ENCODE data around the gene ELMOD1. TPM values are rescaled to one million over a fixed set of nuclear protein-coding genes. Genes with fewer than 3 reads are reported as not detected.

The ELMOD1 gene
- total and polyA plus RNA-seq, 10 of the 15 experiments (the other 5 are each of a cell fraction or from before 2014, with no cell fraction given), result not detected

DNA sequence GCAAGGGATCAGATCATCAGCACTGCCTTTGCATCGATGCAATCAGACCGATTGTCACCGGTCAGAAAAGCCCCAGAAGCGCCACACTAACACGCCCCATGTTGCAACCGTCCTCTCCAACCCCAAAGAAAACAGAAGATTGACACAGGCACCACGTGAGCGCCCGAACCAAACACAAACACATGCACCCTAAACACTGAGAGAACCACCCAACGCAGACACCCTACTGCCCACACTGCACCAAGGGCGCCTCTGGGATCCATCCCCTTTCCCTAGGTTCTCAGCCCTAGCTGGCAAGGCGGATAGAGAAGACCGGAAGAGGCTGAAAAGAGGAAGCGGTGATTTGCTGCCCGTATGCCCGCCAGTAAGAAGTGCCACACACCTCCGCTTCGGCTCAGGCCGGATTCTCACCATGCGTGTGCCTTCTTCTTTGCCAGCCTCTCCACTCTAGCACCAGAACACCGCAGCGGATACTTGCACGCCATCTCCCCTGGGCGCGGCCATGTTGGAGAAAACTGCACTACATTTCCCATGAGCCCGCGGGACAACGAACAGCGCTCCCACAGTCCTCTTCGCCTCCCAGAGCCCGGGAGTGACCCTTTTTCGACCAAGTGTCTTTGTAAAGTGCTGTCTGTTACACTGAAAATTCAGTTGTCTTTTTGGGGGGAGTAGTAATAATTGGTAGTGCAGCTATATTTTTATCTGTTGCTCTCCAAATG is 25.6 kb upstream of the ELMOD1 start, which contains the start of gene ALKBH8 (continued):
- TF ChIP-seq, protein P1, sequence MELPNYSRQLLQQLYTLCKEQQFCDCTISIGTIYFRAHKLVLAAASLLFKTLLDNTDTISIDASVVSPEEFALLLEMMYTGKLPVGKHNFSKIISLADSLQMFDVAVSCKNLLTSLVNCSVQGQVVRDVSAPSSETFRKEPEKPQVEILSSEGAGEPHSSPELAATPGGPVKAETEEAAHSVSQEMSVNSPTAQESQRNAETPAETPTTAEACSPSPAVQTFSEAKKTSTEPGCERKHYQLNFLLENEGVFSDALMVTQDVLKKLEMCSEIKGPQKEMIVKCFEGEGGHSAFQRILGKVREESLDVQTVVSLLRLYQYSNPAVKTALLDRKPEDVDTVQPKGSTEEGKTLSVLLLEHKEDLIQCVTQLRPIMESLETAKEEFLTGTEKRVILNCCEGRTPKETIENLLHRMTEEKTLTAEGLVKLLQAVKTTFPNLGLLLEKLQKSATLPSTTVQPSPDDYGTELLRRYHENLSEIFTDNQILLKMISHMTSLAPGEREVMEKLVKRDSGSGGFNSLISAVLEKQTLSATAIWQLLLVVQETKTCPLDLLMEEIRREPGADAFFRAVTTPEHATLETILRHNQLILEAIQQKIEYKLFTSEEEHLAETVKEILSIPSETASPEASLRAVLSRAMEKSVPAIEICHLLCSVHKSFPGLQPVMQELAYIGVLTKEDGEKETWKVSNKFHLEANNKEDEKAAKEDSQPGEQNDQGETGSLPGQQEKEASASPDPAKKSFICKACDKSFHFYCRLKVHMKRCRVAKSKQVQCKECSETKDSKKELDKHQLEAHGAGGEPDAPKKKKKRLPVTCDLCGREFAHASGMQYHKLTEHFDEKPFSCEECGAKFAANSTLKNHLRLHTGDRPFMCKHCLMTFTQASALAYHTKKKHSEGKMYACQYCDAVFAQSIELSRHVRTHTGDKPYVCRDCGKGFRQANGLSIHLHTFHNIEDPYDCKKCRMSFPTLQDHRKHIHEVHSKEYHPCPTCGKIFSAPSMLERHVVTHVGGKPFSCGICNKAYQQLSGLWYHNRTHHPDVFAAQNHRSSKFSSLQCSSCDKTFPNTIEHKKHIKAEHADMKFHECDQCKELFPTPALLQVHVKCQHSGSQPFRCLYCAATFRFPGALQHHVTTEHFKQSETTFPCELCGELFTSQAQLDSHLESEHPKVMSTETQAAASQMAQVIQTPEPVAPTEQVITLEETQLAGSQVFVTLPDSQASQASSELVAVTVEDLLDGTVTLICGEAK (IDR thresholded peaks at IDR 0.05; ENCODE audit: borderline replicate concordance), result peak; percentile 77
- TF ChIP-seq, protein P2, sequence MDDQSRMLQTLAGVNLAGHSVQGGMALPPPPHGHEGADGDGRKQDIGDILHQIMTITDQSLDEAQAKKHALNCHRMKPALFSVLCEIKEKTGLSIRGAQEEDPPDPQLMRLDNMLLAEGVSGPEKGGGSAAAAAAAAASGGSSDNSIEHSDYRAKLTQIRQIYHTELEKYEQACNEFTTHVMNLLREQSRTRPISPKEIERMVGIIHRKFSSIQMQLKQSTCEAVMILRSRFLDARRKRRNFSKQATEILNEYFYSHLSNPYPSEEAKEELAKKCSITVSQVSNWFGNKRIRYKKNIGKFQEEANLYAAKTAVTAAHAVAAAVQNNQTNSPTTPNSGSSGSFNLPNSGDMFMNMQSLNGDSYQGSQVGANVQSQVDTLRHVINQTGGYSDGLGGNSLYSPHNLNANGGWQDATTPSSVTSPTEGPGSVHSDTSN (IDR thresholded peaks at IDR 0.05; ENCODE audit: insufficient replicate concordance, low read depth, low read length), result peak; percentile 85
- no peak for TF ChIP-seq CHD1 (IDR thresholded peaks at IDR 0.05; ENCODE audit: low read depth, low read length)
- no peak for TF ChIP-seq RELA (IDR thresholded peaks at IDR 0.05; ENCODE audit: borderline replicate concordance, partially characterized antibody)
- peak; percentile 58; the same call in 1 of the 2 replicates for TF ChIP-seq RB1 (IDR thresholded peaks at IDR 0.05; ENCODE audit: borderline replicate concordance)
- no peak for TF ChIP-seq FOXK2 (IDR thresholded peaks at IDR 0.05)
- TF ChIP-seq SIN3A (IDR thresholded peaks at IDR 0.05; ENCODE audit: low read depth, low read length), result peak; percentile 86
- TF ChIP-seq, protein P3, sequence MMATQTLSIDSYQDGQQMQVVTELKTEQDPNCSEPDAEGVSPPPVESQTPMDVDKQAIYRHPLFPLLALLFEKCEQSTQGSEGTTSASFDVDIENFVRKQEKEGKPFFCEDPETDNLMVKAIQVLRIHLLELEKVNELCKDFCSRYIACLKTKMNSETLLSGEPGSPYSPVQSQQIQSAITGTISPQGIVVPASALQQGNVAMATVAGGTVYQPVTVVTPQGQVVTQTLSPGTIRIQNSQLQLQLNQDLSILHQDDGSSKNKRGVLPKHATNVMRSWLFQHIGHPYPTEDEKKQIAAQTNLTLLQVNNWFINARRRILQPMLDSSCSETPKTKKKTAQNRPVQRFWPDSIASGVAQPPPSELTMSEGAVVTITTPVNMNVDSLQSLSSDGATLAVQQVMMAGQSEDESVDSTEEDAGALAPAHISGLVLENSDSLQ (IDR thresholded peaks at IDR 0.05), result peak; percentile 96
- TF ChIP-seq, protein P4, sequence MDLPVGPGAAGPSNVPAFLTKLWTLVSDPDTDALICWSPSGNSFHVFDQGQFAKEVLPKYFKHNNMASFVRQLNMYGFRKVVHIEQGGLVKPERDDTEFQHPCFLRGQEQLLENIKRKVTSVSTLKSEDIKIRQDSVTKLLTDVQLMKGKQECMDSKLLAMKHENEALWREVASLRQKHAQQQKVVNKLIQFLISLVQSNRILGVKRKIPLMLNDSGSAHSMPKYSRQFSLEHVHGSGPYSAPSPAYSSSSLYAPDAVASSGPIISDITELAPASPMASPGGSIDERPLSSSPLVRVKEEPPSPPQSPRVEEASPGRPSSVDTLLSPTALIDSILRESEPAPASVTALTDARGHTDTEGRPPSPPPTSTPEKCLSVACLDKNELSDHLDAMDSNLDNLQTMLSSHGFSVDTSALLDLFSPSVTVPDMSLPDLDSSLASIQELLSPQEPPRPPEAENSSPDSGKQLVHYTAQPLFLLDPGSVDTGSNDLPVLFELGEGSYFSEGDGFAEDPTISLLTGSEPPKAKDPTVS (IDR thresholded peaks at IDR 0.05; ENCODE audit: low read depth, low read length), result no peak
- TF ChIP-seq, protein P5, sequence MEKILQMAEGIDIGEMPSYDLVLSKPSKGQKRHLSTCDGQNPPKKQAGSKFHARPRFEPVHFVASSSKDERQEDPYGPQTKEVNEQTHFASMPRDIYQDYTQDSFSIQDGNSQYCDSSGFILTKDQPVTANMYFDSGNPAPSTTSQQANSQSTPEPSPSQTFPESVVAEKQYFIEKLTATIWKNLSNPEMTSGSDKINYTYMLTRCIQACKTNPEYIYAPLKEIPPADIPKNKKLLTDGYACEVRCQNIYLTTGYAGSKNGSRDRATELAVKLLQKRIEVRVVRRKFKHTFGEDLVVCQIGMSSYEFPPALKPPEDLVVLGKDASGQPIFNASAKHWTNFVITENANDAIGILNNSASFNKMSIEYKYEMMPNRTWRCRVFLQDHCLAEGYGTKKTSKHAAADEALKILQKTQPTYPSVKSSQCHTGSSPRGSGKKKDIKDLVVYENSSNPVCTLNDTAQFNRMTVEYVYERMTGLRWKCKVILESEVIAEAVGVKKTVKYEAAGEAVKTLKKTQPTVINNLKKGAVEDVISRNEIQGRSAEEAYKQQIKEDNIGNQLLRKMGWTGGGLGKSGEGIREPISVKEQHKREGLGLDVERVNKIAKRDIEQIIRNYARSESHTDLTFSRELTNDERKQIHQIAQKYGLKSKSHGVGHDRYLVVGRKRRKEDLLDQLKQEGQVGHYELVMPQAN (conservative IDR thresholded peaks at IDR 0.05), result peak; percentile 98
- TF ChIP-seq SMAD5 (IDR thresholded peaks at IDR 0.05; ENCODE audit: low read depth), result no peak
- no peak for TF ChIP-seq YBX1 (IDR thresholded peaks at IDR 0.05)
- no peak for TF ChIP-seq FOXM1 (IDR thresholded peaks at IDR 0.05; ENCODE audit: low read depth, low read length)
- no peak for TF ChIP-seq FOS (IDR thresholded peaks at IDR 0.05; ENCODE audit: borderline replicate concordance, extremely low read depth, insufficient read length)
- TF ChIP-seq TBL1XR1 (IDR thresholded peaks at IDR 0.05; ENCODE audit: low read depth, low read length), result no peak
- peak; percentile 53; the same call in 1 of the 2 replicates for TF ChIP-seq DPF2 (IDR thresholded peaks at IDR 0.05)
- no peak for TF ChIP-seq TCF12 (IDR thresholded peaks at IDR 0.05; ENCODE audit: low read depth, low read length)
- TF ChIP-seq KDM1A (IDR thresholded peaks at IDR 0.05; ENCODE audit: borderline replicate concordance), result no peak
- TF ChIP-seq SPI1 (IDR thresholded peaks at IDR 0.05; ENCODE audit: borderline replicate concordance, insufficient read depth, low read depth, low read length), result peak; percentile 95

Data from GM12878 (cell line).